A673 (cell line): ENCODE results near the gene OR8B8. TPM values are rescaled to one million over a fixed set of nuclear protein-coding genes. Genes with fewer than 3 reads are reported as not detected.

Experiments
- BruUV-seq: library from RNA; stranded (reverse); fragments of 400-500 nt; replicated peaks from 2 replicates; lab custom pipeline; 2021; lab: Mats Ljungman, UMichigan
- CTCF ChIA-PET: fragments of 300-600 bp; sonication (Branson Sonifier 250); formaldehyde crosslinking; loops from one replicate; lab custom pipeline; 2022; ENCODE audit warnings: antibody characterized with exemption; lab: Charles Lee
- POLR2A ChIA-PET: fragments of 300-600 bp; sonication (Branson Sonifier 250); formaldehyde crosslinking; loops from one replicate; lab custom pipeline; 2022; ENCODE audit warnings: antibody characterized with exemption; ENCODE audit not compliant: low non-redundant PET; lab: Charles Lee
- DNase-seq: peaks from one replicate; pipeline ENCODE4 v3.0.0-alpha.2; 2015; ENCODE audit warnings: low spot score
- H3K27ac ChIP-seq: fragments of 200-600 bp; sonication (generic); 2 replicates; pipeline ENCODE4 v1.5.1; 2016; ENCODE audit warnings: mixed run types, low read depth, mild to moderate bottlenecking, mixed read lengths, antibody characterized with exemption, low read length; ENCODE audit not compliant: poor library complexity, severe bottlenecking
- H3K27me3 ChIP-seq: fragments of 200-600 bp; sonication (generic); replicated peaks from 2 replicates; pipeline ENCODE4 v1.6.1; 2017; ENCODE audit warnings: mixed run types, low read depth, mild to moderate bottlenecking, mixed read lengths, antibody characterized with exemption, low read length; ENCODE audit not compliant: insufficient read depth, poor library complexity
- H3K36me3 ChIP-seq: fragments of 200-600 bp; sonication (generic); 2 replicates; pipeline ENCODE4 v1.6.1; 2016; ENCODE audit warnings: mixed run types, mild to moderate bottlenecking, mixed read lengths, antibody characterized with exemption, low read length; ENCODE audit not compliant: insufficient read depth, poor library complexity, severe bottlenecking
- H3K4me1 ChIP-seq: fragments of 200-600 bp; sonication (generic); 2 replicates; pipeline ENCODE4 v1.6.1; 2017; ENCODE audit warnings: mixed run types, mild to moderate bottlenecking, mixed read lengths, antibody characterized with exemption, low read length; ENCODE audit not compliant: insufficient read depth, poor library complexity, severe bottlenecking
- H3K4me3 ChIP-seq: fragments of 200-600 bp; sonication (generic); 2 replicates; pipeline ENCODE4 v1.5.1; 2016; ENCODE audit warnings: low read depth, mixed run types, mild to moderate bottlenecking, mixed read lengths, low read length; ENCODE audit not compliant: poor library complexity, severe bottlenecking
- H3K9me3 ChIP-seq: fragments of 200-600 bp; sonication (generic); 2 replicates; pipeline ENCODE4 v1.6.1; 2016; ENCODE audit warnings: mixed run types, low read depth, mild to moderate bottlenecking, mixed read lengths, antibody characterized with exemption, low read length; ENCODE audit not compliant: poor library complexity, severe bottlenecking
- CTCF ChIP-seq: fragments of 300-800, 200-600 bp; sonication (generic); conservative IDR thresholded peaks from 2 replicates; pipeline ENCODE4 v1.5.1; 2017; ENCODE audit warnings: low read depth, mild to moderate bottlenecking, antibody characterized with exemption, low read length, moderate library complexity, mixed read lengths
- EZH2 ChIP-seq: fragments of 200-600 bp; sonication (generic); IDR thresholded peaks from 2 replicates; pipeline ENCODE4 v1.6.1; 2017; ENCODE audit warnings: borderline replicate concordance, low read depth, mild to moderate bottlenecking, mixed read lengths, antibody characterized with exemption, low read length; ENCODE audit not compliant: poor library complexity, severe bottlenecking
- intact Hi-C: fragments of 100-400 bp; cut with micrococcal nuclease; formaldehyde crosslinking; loops from one replicate; pipeline ENCODE4 v1.10.0; 2022; ENCODE audit not compliant: unreplicated experiment
- total RNA-seq: library from RNA; stranded (reverse); gene quantifications from 2 replicates; pipeline ENCODE4 v1.2.3, GENCODE V29; 2021

OR8B8 gene
- total RNA-seq, 1 experiment from 2014 or later, result not detected

DNA sequence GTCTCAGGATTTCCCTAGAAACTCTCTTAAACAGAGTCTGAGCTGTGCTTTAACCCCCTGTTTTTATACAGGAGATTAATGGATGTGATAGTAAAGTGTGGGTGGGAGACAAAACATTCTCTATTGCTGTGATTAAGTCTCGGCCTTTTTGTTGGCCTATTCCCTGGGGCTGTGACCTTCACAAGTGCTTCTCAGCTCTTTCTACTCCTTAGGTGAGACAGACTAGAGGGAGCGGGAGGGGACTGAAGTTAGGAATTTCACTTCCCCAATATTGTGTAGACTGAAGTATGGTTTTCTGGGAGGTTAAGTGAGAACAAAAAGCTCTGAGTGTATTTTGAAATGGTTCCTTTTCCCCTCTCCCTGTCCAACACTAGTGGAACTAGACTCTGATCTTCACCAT is 29.8 kb upstream of the OR8B8 start:
- Histone ChIP-seq H3K27me3 (no peaks in the 10 kb centered on the region), H3K36me3 (no peaks in the 10 kb centered on the region), H3K27ac (no peak overlapping the region), H3K4me1 (peaks cover 13% of the 10 kb centered on the region), H3K4me3 (no peak overlapping the region), H3K9me3 (no peaks in the 10 kb centered on the region)
- intact Hi-C loops, result no loop called here
- POLR2A ChIA-PET, result no interaction called here
- DNase-seq, result no peak
- TF ChIP-seq EZH2, result no peak
- no peak for TF ChIP-seq CTCF
- CTCF ChIA-PET, result no interaction called here
- BruUV-seq, result no TSS peak

GRCh38 chr11:124474779-124475178 is 29.3 kb upstream of the OR8B8 start:
- no peak overlapping the region for H3K27ac ChIP-seq
- H3K4me1 ChIP-seq, result peaks cover 13% of the 10 kb centered on the region
- H3K36me3 ChIP-seq, result no peaks in the 10 kb centered on the region
- no peaks in the 10 kb centered on the region for H3K9me3 ChIP-seq
- no TSS peak for BruUV-seq
- no peaks in the 10 kb centered on the region for H3K27me3 ChIP-seq
- intact Hi-C loops, result no loop called here
- H3K4me3 ChIP-seq, result no peak overlapping the region
- ChIA-PET POLR2A (no interaction called here), CTCF (no interaction called here)
- no peak for DNase-seq
- TF ChIP-seq CTCF (no peak), EZH2 (no peak)

- no TSS peak for BruUV-seq
- no peaks in the 10 kb centered on the region for H3K27me3 ChIP-seq
- CTCF ChIA-PET, result interaction anchor here (0.6 kb wide), 1 partner anchor 8 kb away, joined by 6 read pairs; no protein-coding TSS in a partner anchor
Observed at GRCh38 chr11:124474079-124474478, 28.6 kb upstream of the OR8B8 start.

DNA sequence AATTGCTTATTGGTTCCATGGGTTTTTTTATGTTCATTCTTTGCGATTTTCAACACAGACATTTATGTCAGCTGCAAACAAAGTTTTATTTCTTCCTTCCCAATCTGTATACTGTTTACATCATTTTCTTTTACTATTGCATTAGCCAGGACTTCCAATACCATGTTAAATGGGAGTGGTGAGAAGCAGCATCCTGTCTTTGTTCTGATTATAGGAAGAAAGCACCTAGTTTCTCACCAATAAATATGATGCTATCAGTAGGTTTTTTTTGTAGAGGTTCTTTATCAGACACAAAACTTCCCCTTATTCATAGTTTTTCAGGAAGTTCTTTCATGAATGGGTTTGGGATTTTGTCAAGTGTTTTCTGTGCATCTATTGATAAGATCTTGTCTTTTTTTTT is 28.0 kb upstream of the OR8B8 start:
- POLR2A ChIA-PET, result no interaction called here

More at GRCh38 chr11:124474079-124474478, 28.6 kb upstream of the OR8B8 start:
- intact Hi-C loops, result no loop called here
- no peaks in the 10 kb centered on the region for H3K9me3 ChIP-seq
- H3K4me3 ChIP-seq, result no peak overlapping the region
- no peak for DNase-seq
- H3K4me1 ChIP-seq, result peaks cover 13% of the 10 kb centered on the region
- H3K27ac ChIP-seq, result no peak overlapping the region
- POLR2A ChIA-PET, result no interaction called here
- no peaks in the 10 kb centered on the region for H3K36me3 ChIP-seq
- TF ChIP-seq EZH2, result no peak

More for the DNA sequence above, 28.0 kb upstream of the OR8B8 start:
- TF ChIP-seq EZH2 (no peak), CTCF (no peak)
- H3K9me3 ChIP-seq, result no peaks in the 10 kb centered on the region
- CTCF ChIA-PET, result interaction anchor here (0.6 kb wide), 1 partner anchor 8 kb away, joined by 6 read pairs; no protein-coding TSS in a partner anchor
- no peak overlapping the region for H3K4me3 ChIP-seq
- H3K36me3 ChIP-seq, result no peaks in the 10 kb centered on the region
- no peak for DNase-seq
- H3K27ac ChIP-seq, result no peak overlapping the region
- H3K27me3 ChIP-seq, result no peaks in the 10 kb centered on the region
- intact Hi-C loops, result no loop called here
- BruUV-seq, result no TSS peak
- peaks cover 13% of the 10 kb centered on the region for H3K4me1 ChIP-seq
